CD14-positive monocyte (primary cell): ENCODE measurements around the gene CPEB3. TPM values are rescaled to one million over a fixed set of nuclear protein-coding genes. Genes with fewer than 3 reads are reported as not detected.

Experiments used
- DNase-seq, 3 donors: peaks; one replicate each; pipeline ENCODE4 v3.0.0-alpha.2; 2011 to 2022
- H2AFZ ChIP-seq: 2 replicates; pipeline ENCODE4 v1.6.0; 2012; ENCODE audit warnings: mild to moderate bottlenecking, low read depth, low read length, inconsistent platforms; ENCODE audit not compliant: insufficient read depth, poor library complexity, severe bottlenecking
- H3K27ac ChIP-seq, 2 donors: 1 replicate in 1 of 2; 2 replicates in 1 of 2; pipeline ENCODE4 v1.5.1; 2012 to 2013; ENCODE audit warnings: low read length in 2 of 2, control low read depth in 1 of 2, inconsistent platforms in 1 of 2, low read depth in 1 of 2, mild to moderate bottlenecking in 1 of 2
- H3K27me3 ChIP-seq, 2 donors: one replicate each; pipeline versions ENCODE4 v1.6.0 to v1.6.1; 2011 to 2013; ENCODE audit warnings: low read length in 2 of 2; ENCODE audit not compliant: control insufficient read depth in 2 of 2, insufficient read depth in 2 of 2
- H3K36me3 ChIP-seq, 2 donors: replicated peaks in 1 of 2; 1 replicate in 1 of 2; 2 replicates in 1 of 2; pipeline versions ENCODE4 v1.5.1 to v1.6.1; 2012 to 2013; ENCODE audit warnings: low read length in 2 of 2, control low read depth in 1 of 2, inconsistent platforms in 1 of 2, mild to moderate bottlenecking in 1 of 2; ENCODE audit not compliant: insufficient read depth in 2 of 2, control insufficient read depth in 1 of 2
- H3K4me1 ChIP-seq, 2 donors: 1 replicate in 1 of 2; 2 replicates in 1 of 2; pipeline versions ENCODE4 v1.5.1 to v1.6.1; 2012 to 2013; ENCODE audit warnings: low read length in 2 of 2, control low read depth in 1 of 2, inconsistent platforms in 1 of 2, mild to moderate bottlenecking in 1 of 2, moderate library complexity in 1 of 2; ENCODE audit not compliant: insufficient read depth in 2 of 2, control insufficient read depth in 1 of 2
- H3K4me2 ChIP-seq: replicated peaks from 2 replicates; pipeline ENCODE3; 2012; ENCODE audit warnings: low read length, moderate library complexity, mild to moderate bottlenecking; ENCODE audit not compliant: poor library complexity, severe bottlenecking; ENCODE audit errors: extremely low read depth
- H3K4me3 ChIP-seq, 3 experiments: fragments of 200-600 bp in 1 of 3; sonication (generic) in 1 of 3; replicated peaks in 1 of 3; 1 replicate in 2 of 3; 2 replicates in 1 of 3; pipeline ENCODE4 v1.5.1; 2011 to 2013; ENCODE audit warnings: low read length in 3 of 3, mild to moderate bottlenecking in 3 of 3, control low read depth in 2 of 3, low read depth in 2 of 3, inconsistent platforms in 1 of 3, moderate library complexity in 1 of 3
- H3K79me2 ChIP-seq: 2 replicates; pipeline ENCODE4 v1.6.0; 2012; ENCODE audit warnings: mild to moderate bottlenecking, control low read depth, inconsistent platforms, low read length, moderate library complexity; ENCODE audit not compliant: insufficient read depth
- H3K9ac ChIP-seq: 2 replicates; pipeline ENCODE4 v1.6.0; 2017; ENCODE audit warnings: low read length, mild to moderate bottlenecking; ENCODE audit not compliant: insufficient read depth, poor library complexity, severe bottlenecking
- H3K9me3 ChIP-seq, 2 donors: replicated peaks in 1 of 2; 1 replicate in 1 of 2; 2 replicates in 1 of 2; pipeline versions ENCODE4 v1.5.1 to v1.6.1; 2012 to 2013; ENCODE audit warnings: low read length in 2 of 2, control low read depth in 1 of 2; ENCODE audit not compliant: control insufficient read depth in 1 of 2, insufficient read depth in 1 of 2
- H4K20me1 ChIP-seq: 2 replicates; pipeline ENCODE4 v1.6.0; 2012; ENCODE audit warnings: mild to moderate bottlenecking, low read length, control low read depth, moderate library complexity; ENCODE audit not compliant: insufficient read depth
- H3K27ac Mint-ChIP-seq, 7 donors: one replicate each; pipeline ENCODE4 v1.8.0; 2020; ENCODE audit warnings: mild to moderate bottlenecking in 7 of 7, mixed read lengths in 7 of 7, moderate library complexity in 6 of 7, inconsistent platforms in 2 of 7
- H3K27me3 Mint-ChIP-seq, 3 donors: one replicate each; pipeline ENCODE4 v1.8.0; 2021 to 2022; ENCODE audit warnings: low read depth in 3 of 3, mild to moderate bottlenecking in 3 of 3, mixed read lengths in 3 of 3, moderate library complexity in 3 of 3, inconsistent platforms in 1 of 3
- H3K36me3 Mint-ChIP-seq, 2 donors: one replicate each; pipeline ENCODE4 v1.8.0; 2020; ENCODE audit warnings: mixed read lengths in 2 of 2, inconsistent platforms in 1 of 2, mild to moderate bottlenecking in 1 of 2
- H3K4me1 Mint-ChIP-seq: one replicate; pipeline ENCODE4 v1.8.0; 2020; ENCODE audit warnings: mild to moderate bottlenecking, mixed read lengths
- H3K4me3 Mint-ChIP-seq, 2 donors: one replicate each; pipeline ENCODE4 v1.8.0; 2020; ENCODE audit warnings: mild to moderate bottlenecking in 2 of 2, mixed read lengths in 2 of 2, moderate library complexity in 1 of 2
- H3K9me3 Mint-ChIP-seq, 7 donors: one replicate each; pipeline ENCODE4 v1.8.0; 2020 to 2022; ENCODE audit warnings: mixed read lengths in 7 of 7, mild to moderate bottlenecking in 6 of 7, moderate library complexity in 6 of 7, inconsistent platforms in 2 of 7
- WGBS: methylation state at CpG from one replicate; pipeline ENCODE4 v1.1.5; 2013; ENCODE audit warnings: missing lambda C conversion rate; ENCODE audit not compliant: insufficient coverage; 5-methylcytosine and 5-hydroxymethylcytosine counted together
- intact Hi-C, 2 donors: fragments of 100-400 bp; cut with micrococcal nuclease; formaldehyde crosslinking; loops; one replicate each; pipeline versions ENCODE4 v1.15.0 to v1.15.1; 2023
- polyA plus RNA-seq, 3 donors: library from polyadenylated mRNA; depleted of rRNA in 1 of 3; unstranded in 2 of 3; stranded (reverse) in 1 of 3; fragments of 300-500 nt in 2 of 3; fragments of >200 nt in 1 of 3; fragmentation: Illumina TruSeq in 2 of 3; gene quantifications; 1 replicate in 2 of 3; 2 replicates in 1 of 3; pipeline ENCODE4 v1.2.3, GENCODE V29; 2012 to 2021
- TF ChIP-seq, protein P1 (sequence below): fragments of 200-600 bp; IDR thresholded peaks from one replicate; pipeline ENCODE4 v1.8.0; 2022; ENCODE audit warnings: antibody characterized with exemption, mild to moderate bottlenecking

CPEB3 gene
- polyA plus RNA-seq, 3 donors: 1.8 to 2.9 (median 2.1) TPM

DNA sequence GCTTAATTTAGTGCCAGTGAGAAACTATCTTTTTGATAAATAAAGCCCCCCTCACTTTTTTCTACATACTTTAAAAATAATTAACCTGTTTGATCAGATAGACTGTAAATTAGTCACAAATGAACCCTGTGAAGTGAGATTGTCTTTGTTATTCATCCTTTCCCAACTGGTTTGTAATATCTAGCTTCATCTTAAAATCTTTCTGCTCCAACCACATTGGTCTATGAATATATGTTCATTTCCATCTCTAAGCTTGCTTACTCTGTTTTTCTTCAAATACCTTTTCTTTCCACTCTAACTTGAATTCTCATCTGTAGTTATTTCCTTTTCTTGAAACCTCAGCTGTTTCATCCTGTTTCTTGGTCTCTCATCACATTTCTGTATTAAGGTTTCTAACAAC lies 12.2 kb upstream of the CPEB3 start:
- H4K20me1 ChIP-seq: peaks cover 96% of the 10 kb centered on the region
- H3K36me3 ChIP-seq: peaks cover 8 to 33% of the 10 kb centered on the region in 2 donors
- H3K36me3 Mint-ChIP-seq: peaks cover 13 to 31% of the 10 kb centered on the region in 2 donors
- no peak overlapping the region for H3K27ac ChIP-seq
- no peak overlapping the region for H3K4me2 ChIP-seq
- no peak overlapping the region for H3K9ac ChIP-seq
- H3K79me2 ChIP-seq: peaks cover 94% of the 10 kb centered on the region
- H3K27ac Mint-ChIP-seq: peak overlapping the region in 1 of 7 donors; percentile 28
- no peak overlapping the region for H2AFZ ChIP-seq
- intact Hi-C loops: no loop called here
- no peak for DNase-seq
- H3K4me1 ChIP-seq: no peaks in the 10 kb centered on the region
- H3K27me3 Mint-ChIP-seq: no peaks in the 10 kb centered on the region
- no peak overlapping the region for H3K4me3 Mint-ChIP-seq
- peaks cover 13% of the 10 kb centered on the region for H3K4me1 Mint-ChIP-seq
- H3K9me3 Mint-ChIP-seq: peaks cover 0 to 1% (median 0%) of the 10 kb centered on the region in 7 donors
- no peaks in the 10 kb centered on the region for H3K27me3 ChIP-seq
- TF ChIP-seq, protein P1, sequence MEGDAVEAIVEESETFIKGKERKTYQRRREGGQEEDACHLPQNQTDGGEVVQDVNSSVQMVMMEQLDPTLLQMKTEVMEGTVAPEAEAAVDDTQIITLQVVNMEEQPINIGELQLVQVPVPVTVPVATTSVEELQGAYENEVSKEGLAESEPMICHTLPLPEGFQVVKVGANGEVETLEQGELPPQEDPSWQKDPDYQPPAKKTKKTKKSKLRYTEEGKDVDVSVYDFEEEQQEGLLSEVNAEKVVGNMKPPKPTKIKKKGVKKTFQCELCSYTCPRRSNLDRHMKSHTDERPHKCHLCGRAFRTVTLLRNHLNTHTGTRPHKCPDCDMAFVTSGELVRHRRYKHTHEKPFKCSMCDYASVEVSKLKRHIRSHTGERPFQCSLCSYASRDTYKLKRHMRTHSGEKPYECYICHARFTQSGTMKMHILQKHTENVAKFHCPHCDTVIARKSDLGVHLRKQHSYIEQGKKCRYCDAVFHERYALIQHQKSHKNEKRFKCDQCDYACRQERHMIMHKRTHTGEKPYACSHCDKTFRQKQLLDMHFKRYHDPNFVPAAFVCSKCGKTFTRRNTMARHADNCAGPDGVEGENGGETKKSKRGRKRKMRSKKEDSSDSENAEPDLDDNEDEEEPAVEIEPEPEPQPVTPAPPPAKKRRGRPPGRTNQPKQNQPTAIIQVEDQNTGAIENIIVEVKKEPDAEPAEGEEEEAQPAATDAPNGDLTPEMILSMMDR: no peak
- H3K9me3 ChIP-seq: no peaks in the 10 kb centered on the region
- no peak overlapping the region for H3K4me3 ChIP-seq

DNA sequence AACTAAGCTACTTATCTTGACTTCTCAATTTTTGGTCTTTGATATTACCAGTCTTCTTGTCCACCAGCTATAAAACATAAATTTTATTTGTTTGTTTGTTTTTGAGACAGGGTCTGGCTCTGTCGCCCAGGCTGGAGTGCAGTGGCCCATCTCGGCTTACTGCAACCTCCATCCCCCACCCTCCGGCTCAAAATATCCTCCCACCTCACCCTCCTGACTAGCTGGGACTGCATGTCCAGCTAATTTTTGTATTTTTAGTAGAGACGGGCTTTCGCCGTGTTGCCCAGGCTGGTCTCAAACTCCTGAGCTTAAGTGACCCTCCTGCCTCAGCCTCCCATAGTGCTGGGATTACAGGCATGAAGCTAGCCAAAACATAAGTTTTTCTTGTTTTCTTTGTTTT lies 7.6 kb upstream of the CPEB3 start:
- H3K27me3 Mint-ChIP-seq: no peaks in the 10 kb centered on the region
- peaks cover 93% of the 10 kb centered on the region for H4K20me1 ChIP-seq
- H3K9me3 ChIP-seq: no peaks in the 10 kb centered on the region
- H3K36me3 Mint-ChIP-seq: peaks cover 22 to 42% of the 10 kb centered on the region in 2 donors
- H3K79me2 ChIP-seq: peaks cover 95% of the 10 kb centered on the region
- H3K9ac ChIP-seq: no peak overlapping the region
- H3K4me2 ChIP-seq: no peak overlapping the region
- no peaks in the 10 kb centered on the region for H3K27me3 ChIP-seq
- H3K9me3 Mint-ChIP-seq: no peaks in the 10 kb centered on the region
- H3K36me3 ChIP-seq: peaks cover 13 to 52% of the 10 kb centered on the region in 2 donors
- no peaks in the 10 kb centered on the region for H3K4me1 ChIP-seq
- H3K4me1 Mint-ChIP-seq: peaks cover 13% of the 10 kb centered on the region
- no CpG with 5 or more reads among the region's 6 CpGs for WGBS
- intact Hi-C loops: no loop called here
- no peak overlapping the region for H3K4me3 ChIP-seq
- H3K27ac Mint-ChIP-seq: peak overlapping the region in 2 of 7 donors; percentile 3 to 28
- H3K4me3 Mint-ChIP-seq: no peak overlapping the region
- no peak for DNase-seq
- no peak overlapping the region for H2AFZ ChIP-seq
- TF ChIP-seq, protein P1: no peak
- H3K27ac ChIP-seq: no peak overlapping the region
